Measurements from ENCODE around the gene AIP. TPM values are rescaled to one million over a fixed set of nuclear protein-coding genes. Genes with fewer than 3 reads are reported as not detected.

The AIP gene
- total RNA-seq, 1 donor from 2014 or later, result 45.9 TPM

GRCh38 chr11:67495234-67496005, 12.6 kb downstream of the AIP start:
- H3K27me3 ChIP-seq (ENCODE audit: control insufficient read depth, insufficient read depth, low read length), result no peaks in the 10 kb centered on the region
- TF ChIP-seq CTCF (IDR thresholded peaks at IDR 0.05; ENCODE audit: insufficient read depth, low read length, poor library complexity, severe bottlenecking), result no peak
- H3K4me3 ChIP-seq (ENCODE audit: low read depth, low read length), result no peak overlapping the region
- peaks cover 8% of the 10 kb centered on the region for H3K36me3 ChIP-seq (ENCODE audit: control insufficient read depth, insufficient read depth, low read length)
- no peak for DNase-seq (ENCODE audit: low read depth)

- no peaks in the 10 kb centered on the region for H3K27me3 ChIP-seq (ENCODE audit: control insufficient read depth, insufficient read depth, low read length)
- no peak for TF ChIP-seq CTCF (IDR thresholded peaks at IDR 0.05; ENCODE audit: insufficient read depth, low read length, poor library complexity, severe bottlenecking)
- peaks cover 8% of the 10 kb centered on the region for H3K36me3 ChIP-seq (ENCODE audit: control insufficient read depth, insufficient read depth, low read length)
- no peak overlapping the region for H3K4me3 ChIP-seq (ENCODE audit: low read depth, low read length)
- no peak for DNase-seq (ENCODE audit: low read depth)
Observed at GRCh38 chr11:67496113-67496512, 13.3 kb downstream of the AIP start.

GRCh38 chr11:67497656-67498291, 14.9 kb downstream of the AIP start:
- H3K4me3 ChIP-seq (ENCODE audit: low read depth, low read length), result no peak overlapping the region
- H3K27me3 ChIP-seq (ENCODE audit: control insufficient read depth, insufficient read depth, low read length), result no peaks in the 10 kb centered on the region
- no peak for DNase-seq (ENCODE audit: low read depth)
- TF ChIP-seq CTCF (IDR thresholded peaks at IDR 0.05; ENCODE audit: insufficient read depth, low read length, poor library complexity, severe bottlenecking), result no peak
- peaks cover 7% of the 10 kb centered on the region for H3K36me3 ChIP-seq (ENCODE audit: control insufficient read depth, insufficient read depth, low read length)

- no peak for DNase-seq (ENCODE audit: low read depth)
- Histone ChIP-seq H3K27me3 (ENCODE audit: control insufficient read depth, insufficient read depth, low read length) (no peaks in the 10 kb centered on the region), H3K4me3 (ENCODE audit: low read depth, low read length) (no peak overlapping the region), H3K36me3 (ENCODE audit: control insufficient read depth, insufficient read depth, low read length) (peaks cover 7% of the 10 kb centered on the region)
- no peak for TF ChIP-seq CTCF (IDR thresholded peaks at IDR 0.05; ENCODE audit: insufficient read depth, low read length, poor library complexity, severe bottlenecking)
Observed at GRCh38 chr11:67498544-67498972, 15.7 kb downstream of the AIP start.

GRCh38 chr11:67499808-67500483, 17.1 kb downstream of the AIP start:
- Histone ChIP-seq H3K27me3 (ENCODE audit: control insufficient read depth, insufficient read depth, low read length) (no peaks in the 10 kb centered on the region), H3K36me3 (ENCODE audit: control insufficient read depth, insufficient read depth, low read length) (peaks cover 7% of the 10 kb centered on the region), H3K4me3 (ENCODE audit: low read depth, low read length) (no peak overlapping the region)
- DNase-seq (ENCODE audit: low read depth), result no peak
- no peak for TF ChIP-seq CTCF (IDR thresholded peaks at IDR 0.05; ENCODE audit: insufficient read depth, low read length, poor library complexity, severe bottlenecking)

Data from kidney epithelial cell (primary cell).